ENCODE measurements around the gene ARID1A.
A peak's percentile ranks its signal among the peaks of the same experiment; 100 is the strongest.

The ARID1A gene

GRCh38 chr1:26761217-26761616 lies 65.4 kb downstream of the ARID1A start:
- DNase-seq (ENCODE audit: low spot score), result no peak

GRCh38 chr1:26767714-26768113 lies 71.9 kb downstream of the ARID1A start:
- no peak for DNase-seq (ENCODE audit: low spot score)

- no peak for DNase-seq (ENCODE audit: low spot score)
Observed at GRCh38 chr1:26768755-26769154, 72.9 kb downstream of the ARID1A start.

- DNase-seq (ENCODE audit: low spot score), result no peak
Observed at GRCh38 chr1:26771285-26771642, 75.4 kb downstream of the ARID1A start.

- DNase-seq (ENCODE audit: low spot score), result peak; percentile 40
Observed at GRCh38 chr1:26771643-26772321, 76.0 kb downstream of the ARID1A start.

GRCh38 chr1:26772687-26773086 lies 76.9 kb downstream of the ARID1A start:
- no peak for DNase-seq (ENCODE audit: low spot score)

- no peak for DNase-seq (ENCODE audit: low spot score)
Observed at GRCh38 chr1:26774462-26774861, 78.6 kb downstream of the ARID1A start.

GRCh38 chr1:26775666-26776065 lies 79.9 kb downstream of the ARID1A start:
- no peak for DNase-seq (ENCODE audit: low spot score)

GRCh38 chr1:26779098-26779668 lies 83.4 kb downstream of the ARID1A start:
- no peak for DNase-seq (ENCODE audit: low spot score)

GRCh38 chr1:26780344-26780957 lies 84.6 kb downstream of the ARID1A start:
- DNase-seq (ENCODE audit: low spot score), result no peak

GRCh38 chr1:26781206-26781825 lies 85.5 kb downstream of the ARID1A start:
- no peak for DNase-seq (ENCODE audit: low spot score)

GRCh38 chr1:26782521-26783212 lies 86.9 kb downstream of the ARID1A start:
- DNase-seq (ENCODE audit: low spot score), result no peak

- DNase-seq (ENCODE audit: low spot score), result no peak
Observed at GRCh38 chr1:26783646-26784022, 87.8 kb downstream of the ARID1A start.

GRCh38 chr1:26784023-26784871 lies 88.4 kb downstream of the ARID1A start:
- DNase-seq (ENCODE audit: low spot score), result peak; percentile 83

- DNase-seq (ENCODE audit: low spot score), result no peak
Observed at GRCh38 chr1:26784886-26785285, 89.1 kb downstream of the ARID1A start.

- no peak for DNase-seq (ENCODE audit: low spot score)
Observed at GRCh38 chr1:26785611-26786436, 90.0 kb downstream of the ARID1A start.

- DNase-seq (ENCODE audit: low spot score), result no peak
Observed at GRCh38 chr1:26786437-26787380, 90.9 kb downstream of the ARID1A start.

- no peak for DNase-seq (ENCODE audit: low spot score)
Observed at GRCh38 chr1:26787381-26787705, 91.5 kb downstream of the ARID1A start.

GRCh38 chr1:26787706-26788514 lies 92.1 kb downstream of the ARID1A start, which contains the start of gene PIGV:
TSS of gene PIGV (plus strand) at chr1:26787950. CDS start at chr1:26790816, 2,866 bp downstream.
- peak; percentile 78 for DNase-seq (ENCODE audit: low spot score)
